Measurements from ENCODE around the gene BICDL2. TPM values are rescaled to one million over a fixed set of nuclear protein-coding genes. Genes with fewer than 3 reads are reported as not detected.

BICDL2 gene
- total and polyA plus RNA-seq, 2 donors (not counting 3 experiments of a cell fraction or from before 2014, with no cell fraction given) = not detected

GRCh38 chr16:3066440-3066748 lies 29.6 kb upstream of the BICDL2 start:
- BruUV-seq (replicated peaks) = no TSS peak
- no peak overlapping the region for H2AFZ ChIP-seq (ENCODE audit: low read depth, low read length)
- H3K27ac ChIP-seq (ENCODE audit: insufficient read depth, low read depth, low read length) = peak overlapping the region; percentile 94
- peaks cover 4% of the 10 kb centered on the region for H3K79me2 ChIP-seq (ENCODE audit: control insufficient read depth, insufficient read depth, low read length)
- DNase-seq (ENCODE audit: low read depth, low spot score) = no peak
- dilution Hi-C loops (cut with MboI; ENCODE audit: extremely low pct_ligation_motif_present, low sequenced_read_pairs) (no loop called here), intact Hi-C loops (cut with micrococcal nuclease) (no loop called here)
- H3K36me3 ChIP-seq (ENCODE audit: control insufficient read depth in 2 of 2, extremely low read depth in 1 of 2, insufficient read depth in 2 of 2, low read length in 2 of 2) = peaks cover 0 to 9% of the 10 kb centered on the region in 2 experiments
- H3K4me3 ChIP-seq (replicated peaks in 1 of 3; ENCODE audit: insufficient read depth in 1 of 3, low read depth in 1 of 3, low read length in 3 of 3) = peak overlapping the region in 2 of 3 experiments; percentile 40 to 54
- H4K20me1 ChIP-seq (replicated peaks; ENCODE audit: control insufficient read depth, extremely low read depth, insufficient read depth, low read length) = no peaks in the 10 kb centered on the region
- H3K4me1 ChIP-seq (ENCODE audit: control insufficient read depth, extremely low read depth, insufficient read depth, low read length) = peaks cover 19% of the 10 kb centered on the region
- H3K27me3 ChIP-seq (ENCODE audit: control insufficient read depth in 2 of 2, insufficient read depth in 2 of 2, low read length in 2 of 2) = no peaks in the 10 kb centered on the region
- H3K9me1 ChIP-seq (replicated peaks; ENCODE audit: control insufficient read depth, extremely low read depth, insufficient read depth, low read length) = no peaks in the 10 kb centered on the region
- H3K9me3 ChIP-seq (replicated peaks; ENCODE audit: control insufficient read depth, insufficient read depth, low read length) = no peaks in the 10 kb centered on the region
- H3K9ac ChIP-seq (replicated peaks; ENCODE audit: extremely low read depth, insufficient read depth, low read length) = peak overlapping the region; percentile 94
- no peak for TF ChIP-seq MYC (IDR thresholded peaks at IDR 0.05; ENCODE audit: low read depth, low read length)
- peak overlapping the region; percentile 66 for H3K4me2 ChIP-seq (ENCODE audit: insufficient read depth, low read length)
- POLR2A ChIA-PET = interaction anchor here (0.5 kb wide), 1 partner anchor 41 kb away, joined by 5 read pairs; no protein-coding TSS in a partner anchor
- no peak for FAIRE-seq
- CTCF ChIA-PET = no interaction called here

GRCh38 chr16:3065742-3066439 lies 29.1 kb upstream of the BICDL2 start:
- H3K9me3 ChIP-seq (replicated peaks; ENCODE audit: control insufficient read depth, insufficient read depth, low read length) = no peaks in the 10 kb centered on the region
- peaks cover 19% of the 10 kb centered on the region for H3K4me1 ChIP-seq (ENCODE audit: control insufficient read depth, extremely low read depth, insufficient read depth, low read length)
- peak overlapping the region; percentile 94 for H3K9ac ChIP-seq (replicated peaks; ENCODE audit: extremely low read depth, insufficient read depth, low read length)
- no peak for DNase-seq (ENCODE audit: low read depth, low spot score)
- no TSS peak for BruUV-seq (replicated peaks)
- H3K27me3 ChIP-seq (ENCODE audit: control insufficient read depth in 2 of 2, insufficient read depth in 2 of 2, low read length in 2 of 2) = no peaks in the 10 kb centered on the region
- H3K4me3 ChIP-seq (replicated peaks in 1 of 3; ENCODE audit: insufficient read depth in 1 of 3, low read depth in 1 of 3, low read length in 3 of 3) = peak overlapping the region in 2 of 3 experiments; percentile 40 to 54
- POLR2A ChIA-PET = interaction anchor here (0.5 kb wide), 1 partner anchor 42 kb away, joined by 5 read pairs; no protein-coding TSS in a partner anchor
- TF ChIP-seq POLR2A (IDR thresholded peaks at IDR 0.05; ENCODE audit: low read depth, low read length) (no peak), EZH2 (IDR thresholded peaks at IDR 0.05; ENCODE audit: borderline replicate concordance, low read depth, low read length, severe bottlenecking) (no peak), POLR2AphosphoS5 (IDR thresholded peaks at IDR 0.05; ENCODE audit: insufficient read depth, low read depth, low read length) (no peak), FOS (IDR thresholded peaks at IDR 0.05; ENCODE audit: borderline replicate concordance, insufficient read depth, low read length) (no peak), JUN (IDR thresholded peaks at IDR 0.05; ENCODE audit: borderline replicate concordance, insufficient read depth, insufficient read length, low read depth) (no peak), MYC (IDR thresholded peaks at IDR 0.05; ENCODE audit: low read depth, low read length) (no peak)
- TF ChIP-seq, protein P1, sequence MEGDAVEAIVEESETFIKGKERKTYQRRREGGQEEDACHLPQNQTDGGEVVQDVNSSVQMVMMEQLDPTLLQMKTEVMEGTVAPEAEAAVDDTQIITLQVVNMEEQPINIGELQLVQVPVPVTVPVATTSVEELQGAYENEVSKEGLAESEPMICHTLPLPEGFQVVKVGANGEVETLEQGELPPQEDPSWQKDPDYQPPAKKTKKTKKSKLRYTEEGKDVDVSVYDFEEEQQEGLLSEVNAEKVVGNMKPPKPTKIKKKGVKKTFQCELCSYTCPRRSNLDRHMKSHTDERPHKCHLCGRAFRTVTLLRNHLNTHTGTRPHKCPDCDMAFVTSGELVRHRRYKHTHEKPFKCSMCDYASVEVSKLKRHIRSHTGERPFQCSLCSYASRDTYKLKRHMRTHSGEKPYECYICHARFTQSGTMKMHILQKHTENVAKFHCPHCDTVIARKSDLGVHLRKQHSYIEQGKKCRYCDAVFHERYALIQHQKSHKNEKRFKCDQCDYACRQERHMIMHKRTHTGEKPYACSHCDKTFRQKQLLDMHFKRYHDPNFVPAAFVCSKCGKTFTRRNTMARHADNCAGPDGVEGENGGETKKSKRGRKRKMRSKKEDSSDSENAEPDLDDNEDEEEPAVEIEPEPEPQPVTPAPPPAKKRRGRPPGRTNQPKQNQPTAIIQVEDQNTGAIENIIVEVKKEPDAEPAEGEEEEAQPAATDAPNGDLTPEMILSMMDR (IDR thresholded peaks at IDR 0.05; ENCODE audit: extremely low read depth in 1 of 2, insufficient read depth in 1 of 2, low read depth in 1 of 2, low read length in 2 of 2) = no peak
- H3K4me2 ChIP-seq (ENCODE audit: insufficient read depth, low read length) = peak overlapping the region; percentile 66
- peak overlapping the region; percentile 94 for H3K27ac ChIP-seq (ENCODE audit: insufficient read depth, low read depth, low read length)
- peaks cover 4% of the 10 kb centered on the region for H3K79me2 ChIP-seq (ENCODE audit: control insufficient read depth, insufficient read depth, low read length)
- CTCF ChIA-PET = interaction anchor here (0.7 to 1.3 kb wide), 5 partner anchors 10 to 64 kb away, joined by 3 to 4 read pairs (median 4); no protein-coding TSS in a partner anchor
- no peaks in the 10 kb centered on the region for H4K20me1 ChIP-seq (replicated peaks; ENCODE audit: control insufficient read depth, extremely low read depth, insufficient read depth, low read length)
- intact Hi-C loops (cut with micrococcal nuclease) (loop anchor here (1.0 kb wide), 1 partner anchor 21 kb away; no protein-coding TSS in a partner anchor), dilution Hi-C loops (cut with MboI; ENCODE audit: extremely low pct_ligation_motif_present, low sequenced_read_pairs) (no loop called here)
- no peaks in the 10 kb centered on the region for H3K9me1 ChIP-seq (replicated peaks; ENCODE audit: control insufficient read depth, extremely low read depth, insufficient read depth, low read length)
- peaks cover 0 to 9% of the 10 kb centered on the region in 2 experiments for H3K36me3 ChIP-seq (ENCODE audit: control insufficient read depth in 2 of 2, extremely low read depth in 1 of 2, insufficient read depth in 2 of 2, low read length in 2 of 2)
- no peak for FAIRE-seq
- peak overlapping the region; percentile 85 for H2AFZ ChIP-seq (ENCODE audit: low read depth, low read length)
